Fibroblast of villous mesenchyme (primary cell): ENCODE measurements around the gene ZKSCAN8. TPM values are rescaled to one million over a fixed set of nuclear protein-coding genes. Genes with fewer than 3 reads are reported as not detected.

Source experiments
- DNase-seq: peaks from one replicate; pipeline ENCODE4 v3.0.0-alpha.2; 2010; ENCODE audit warnings: low read depth
- H3K4me3 ChIP-seq: 2 replicates; pipeline ENCODE4 v1.5.1; 2011; ENCODE audit warnings: low read depth, mild to moderate bottlenecking, low read length
- CTCF ChIP-seq: IDR thresholded peaks from 2 replicates; pipeline ENCODE4 v1.5.1; 2012; ENCODE audit warnings: low read depth, mild to moderate bottlenecking, low read length; ENCODE audit not compliant: insufficient read depth
- total RNA-seq: library from RNA; depleted of rRNA; stranded (reverse); fragments of >200 nt; gene quantifications from 2 replicates; pipeline ENCODE4 v1.2.3, GENCODE V29; 2012

The ZKSCAN8 gene
- total RNA-seq, 1 donor, result 20.3 TPM

GRCh38 chr6:28158318-28158717 is 16.6 kb downstream of the ZKSCAN8 start:
- TF ChIP-seq CTCF, result no peak
- H3K4me3 ChIP-seq, result no peak overlapping the region
- DNase-seq, result no peak

GRCh38 chr6:28159029-28159607 is 17.4 kb downstream of the ZKSCAN8 start:
- no peak overlapping the region for H3K4me3 ChIP-seq
- no peak for TF ChIP-seq CTCF
- no peak for DNase-seq

GRCh38 chr6:28160233-28160632 is 18.6 kb downstream of the ZKSCAN8 start:
- peak; percentile 13 for DNase-seq
- TF ChIP-seq CTCF, result no peak
- H3K4me3 ChIP-seq, result no peak overlapping the region

GRCh38 chr6:28161410-28162079 is 19.9 kb downstream of the ZKSCAN8 start:
- DNase-seq, result peak; percentile 45

GRCh38 chr6:28165563-28165962 is 23.9 kb downstream of the ZKSCAN8 start:
- H3K4me3 ChIP-seq, result no peak overlapping the region
- TF ChIP-seq CTCF, result no peak
- DNase-seq, result no peak

More at GRCh38 chr6:28161410-28162079, 19.9 kb downstream of the ZKSCAN8 start:
- peak overlapping the region; percentile 51 for H3K4me3 ChIP-seq
- TF ChIP-seq CTCF, result no peak

- no peak for TF ChIP-seq CTCF
- H3K4me3 ChIP-seq, result no peak overlapping the region
- peak; percentile 18 for DNase-seq
Measured at GRCh38 chr6:28167068-28167467, 25.4 kb downstream of the ZKSCAN8 start.
